Duodenal mucosa (tissue), 2 donors: Measurements from ENCODE around the gene ADAP1.
A peak's percentile ranks its signal among the peaks of the same experiment; 100 is the strongest.
"Not testable (repeated sequence)": the region's sequence is repeated elsewhere in the genome, so short reads cannot be mapped to it uniquely, and the experiment has no call there.

Experiments used
- H3K27ac ChIP-seq: one replicate; pipeline ENCODE4 v1.7.0; 2013; ENCODE audit warnings: low read depth, low read length
- H3K27me3 ChIP-seq, 2 donors: one replicate each; pipeline ENCODE4 v1.7.0; 2013; ENCODE audit warnings: low read length in 2 of 2, control low read depth in 1 of 2; ENCODE audit not compliant: insufficient read depth in 2 of 2, control insufficient read depth in 1 of 2
- H3K36me3 ChIP-seq, 2 donors: one replicate each; pipeline ENCODE4 v1.7.0; 2013; ENCODE audit warnings: low read length in 2 of 2, control low read depth in 1 of 2; ENCODE audit not compliant: insufficient read depth in 2 of 2, control insufficient read depth in 1 of 2
- H3K4me1 ChIP-seq, 2 donors: one replicate each; pipeline ENCODE4 v1.7.0; 2013; ENCODE audit warnings: low read length in 2 of 2, control low read depth in 1 of 2; ENCODE audit not compliant: insufficient read depth in 2 of 2, control insufficient read depth in 1 of 2
- H3K4me3 ChIP-seq, 2 donors: one replicate each; pipeline ENCODE4 v1.7.0; 2013; ENCODE audit warnings: low read length in 2 of 2, low read depth in 1 of 2
- H3K9ac ChIP-seq, 2 donors: one replicate each; pipeline ENCODE4 v1.7.0; 2013; ENCODE audit warnings: low read length in 2 of 2, low read depth in 1 of 2
- H3K9me3 ChIP-seq, 2 donors: one replicate each; pipeline ENCODE4 v1.7.0; 2013; ENCODE audit warnings: low read length in 2 of 2, control low read depth in 1 of 2; ENCODE audit not compliant: control insufficient read depth in 1 of 2

ADAP1 gene

DNA sequence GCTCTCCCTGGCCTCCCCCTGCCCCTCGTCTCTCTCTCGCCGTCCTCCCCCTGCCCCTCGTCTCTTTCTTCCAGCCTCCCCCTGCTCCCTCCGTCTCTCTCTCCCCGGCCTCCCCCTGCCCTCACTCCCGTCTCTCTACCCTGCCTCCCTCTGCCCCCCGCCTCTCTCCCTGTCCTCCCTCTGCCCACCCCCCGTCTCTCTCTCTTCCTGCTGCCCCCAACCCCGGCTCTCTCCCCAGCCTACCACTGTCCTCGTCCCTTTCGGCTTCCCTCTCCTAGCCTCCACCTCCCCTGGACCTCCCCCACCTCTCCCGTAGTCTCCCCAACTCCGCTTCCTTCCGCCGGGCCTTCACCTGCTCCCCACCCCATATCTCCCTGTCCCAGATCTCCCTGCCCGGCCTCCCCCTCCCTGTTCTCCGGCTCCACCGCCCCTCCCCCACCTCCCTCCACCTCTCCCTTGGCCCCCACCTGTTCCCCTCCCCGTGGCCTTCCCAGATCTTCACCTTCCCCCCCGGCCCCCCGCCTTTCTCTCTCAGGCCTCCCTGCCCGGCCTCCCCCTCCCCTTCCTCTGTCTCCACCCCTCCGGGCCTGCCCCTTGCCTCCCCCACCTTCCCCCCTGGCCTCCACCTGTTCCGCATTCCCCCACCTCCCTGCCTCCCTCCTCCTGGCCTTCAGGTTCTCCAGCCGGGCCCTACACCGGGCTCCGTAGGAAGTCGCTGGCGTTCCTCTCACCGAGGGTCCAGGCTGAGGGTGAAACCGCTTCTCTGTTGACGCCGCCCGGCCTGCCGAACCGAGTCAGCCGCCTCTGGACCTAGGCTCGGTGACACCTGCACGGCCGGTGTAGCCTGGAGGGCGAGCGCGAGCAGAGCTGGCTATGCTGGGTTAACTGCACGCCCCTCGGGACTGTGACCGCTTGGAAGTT lies 76.9 kb downstream of the ADAP1 start:
- Histone ChIP-seq H3K27me3 (no peaks in the 10 kb centered on the region), H3K36me3 (peaks cover 0 to 7% of the 10 kb centered on the region in 2 donors), H3K27ac (peak overlapping the region; percentile 73), H3K9ac (peak overlapping the region; percentile 66 to 73), H3K4me3 (peak overlapping the region; percentile 78 to 88), H3K9me3 (no peaks in the 10 kb centered on the region), H3K4me1 (peaks cover 15 to 17% of the 10 kb centered on the region in 2 donors)

DNA sequence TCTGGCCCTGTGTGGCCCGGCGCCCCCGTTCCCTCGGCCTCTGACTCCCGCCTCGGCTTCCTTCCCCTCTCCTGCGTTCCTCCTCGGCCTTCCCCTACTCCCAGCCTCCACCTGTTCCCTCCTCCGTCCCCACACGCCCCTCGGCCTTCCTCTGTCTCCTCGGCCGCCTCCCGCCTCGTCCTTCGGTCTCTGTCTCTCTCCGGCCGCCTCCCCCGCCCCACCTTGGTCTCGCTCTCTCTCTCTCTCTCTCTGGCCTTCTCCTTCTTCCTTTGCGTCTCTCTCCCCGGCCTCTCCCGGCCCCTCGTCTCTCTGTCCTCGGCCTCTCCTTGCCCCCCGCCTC lies 77.5 kb downstream of the ADAP1 start:
- Histone ChIP-seq H3K27ac (peak overlapping the region; percentile 73), H3K4me3 (peak overlapping the region; percentile 76 to 88), H3K36me3 (peaks cover 0 to 14% of the 10 kb centered on the region in 2 donors), H3K27me3 (no peaks in the 10 kb centered on the region), H3K9ac (peak overlapping the region; percentile 73 to 80), H3K9me3 (no peaks in the 10 kb centered on the region), H3K4me1 (peaks cover 15 to 17% of the 10 kb centered on the region in 2 donors)

DNA sequence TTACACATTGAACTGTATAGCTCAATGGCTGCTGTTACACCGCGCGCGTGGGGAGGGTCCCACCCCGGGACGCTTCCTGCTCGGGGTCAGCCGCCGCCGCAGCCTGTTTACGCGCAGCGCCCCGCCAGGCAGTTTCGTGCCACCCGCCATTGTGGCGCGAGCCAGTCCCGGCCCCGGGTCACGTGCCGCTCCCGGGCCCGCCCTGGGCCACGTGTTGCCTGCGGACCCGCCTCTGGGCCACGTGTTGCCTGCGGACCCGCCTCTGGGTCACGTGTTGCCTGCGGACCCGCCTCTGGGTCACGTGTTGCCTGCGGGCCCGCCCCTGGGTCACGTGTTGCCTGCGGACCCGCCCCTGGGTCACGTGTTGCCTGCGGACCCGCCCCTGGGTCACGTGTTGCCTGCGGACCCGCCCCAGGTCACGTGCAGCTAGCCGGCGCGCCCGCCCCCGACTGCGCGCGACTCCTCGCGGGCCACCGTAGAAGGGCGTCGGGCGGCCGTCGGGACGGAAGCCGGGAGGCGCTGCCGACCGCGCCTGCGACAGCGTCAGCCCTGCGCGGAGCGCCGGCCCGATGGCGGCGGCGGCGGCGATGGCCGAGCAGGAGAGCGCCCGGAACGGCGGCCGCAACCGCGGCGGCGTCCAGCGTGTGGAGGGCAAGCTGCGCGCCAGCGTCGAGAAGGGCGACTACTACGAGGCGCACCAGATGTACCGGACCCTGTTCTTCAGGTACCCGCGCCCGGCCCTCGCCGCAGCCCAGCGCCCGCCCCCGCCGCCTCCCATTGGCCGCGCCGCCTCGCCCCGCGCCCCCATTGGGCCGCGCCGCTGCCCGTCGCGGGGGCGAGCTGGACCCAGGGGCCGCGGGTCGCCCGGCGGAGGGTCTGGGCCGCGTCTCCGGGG lies 78.2 kb downstream of the ADAP1 start, which contains the start of gene GET4:
TSS of gene GET4 (plus strand) at position 478 of the 895 bp plus-strand sequence. CDS start at position 570, 92 bp downstream.
- H3K9me3 ChIP-seq = no peaks in the 10 kb centered on the region
- H3K27me3 ChIP-seq = no peaks in the 10 kb centered on the region
- peak within 1 kb of the TSS; percentile 73 to 80 for H3K9ac ChIP-seq
- H3K36me3 ChIP-seq = peaks cover 0 to 19% of the 10 kb centered on the region in 2 donors
- H3K4me1 ChIP-seq = peaks cover 15 to 17% of the 10 kb centered on the region in 2 donors
- peak within 1 kb of the TSS; percentile 84 for H3K27ac ChIP-seq
- peak within 1 kb of the TSS; percentile 76 to 88 for H3K4me3 ChIP-seq

DNA sequence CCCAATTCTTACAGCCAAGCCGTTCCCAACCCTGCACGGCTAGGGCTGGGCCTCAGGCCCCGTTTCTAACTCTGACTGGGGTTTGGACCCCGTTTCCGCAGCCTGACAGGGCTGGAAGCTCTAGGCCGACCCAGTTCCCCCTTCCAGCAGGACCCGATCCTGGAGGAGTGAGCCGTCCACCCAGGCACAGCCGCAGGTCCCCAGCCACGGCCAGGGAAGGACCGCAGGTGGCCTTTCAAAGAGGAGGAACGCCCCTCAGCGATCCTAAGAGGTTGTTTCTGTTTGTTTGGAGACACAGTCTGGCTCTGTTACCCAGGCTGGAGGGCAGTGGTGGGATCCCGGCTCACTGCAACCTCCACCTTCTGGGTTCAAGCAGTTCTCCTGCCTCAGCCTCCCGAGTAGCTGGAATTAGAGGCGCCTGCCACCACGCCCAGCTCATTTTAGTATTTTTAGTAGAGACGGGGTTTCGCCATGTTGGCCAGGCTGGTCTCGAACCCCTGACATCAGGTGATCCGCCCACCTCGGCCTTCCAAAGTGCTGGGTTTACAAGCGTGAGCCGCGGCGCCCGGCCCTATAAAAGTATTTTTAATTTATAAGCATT lies 78.9 kb downstream of the ADAP1 start:
- Histone ChIP-seq H3K27ac (peak overlapping the region; percentile 53), H3K9me3 (no peaks in the 10 kb centered on the region), H3K9ac (no peak overlapping the region), H3K4me3 (peak overlapping the region in 1 of 2 donors; percentile 45), H3K4me1 (peaks cover 15 to 17% of the 10 kb centered on the region in 2 donors), H3K27me3 (no peaks in the 10 kb centered on the region), H3K36me3 (peaks cover under 1 to 20% of the 10 kb centered on the region in 2 donors)

DNA sequence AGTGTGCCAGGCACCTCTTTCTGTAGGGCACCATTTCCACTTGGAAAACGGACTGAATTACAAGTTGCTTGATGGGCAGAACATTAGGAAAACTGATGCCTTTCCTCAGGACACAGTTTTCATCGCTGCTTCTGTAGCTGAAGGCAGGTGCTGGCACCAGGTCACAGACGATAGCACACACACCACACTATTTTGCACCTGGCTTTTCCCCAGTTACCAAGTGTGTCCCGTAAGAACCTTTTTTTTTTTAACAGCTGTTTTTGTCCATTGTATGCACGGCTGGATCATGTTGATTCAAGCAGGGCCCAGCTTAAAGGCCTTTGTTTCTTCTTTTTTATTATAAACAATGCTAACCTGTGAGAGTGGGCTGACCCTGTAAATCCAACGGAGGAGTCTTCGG lies 79.4 kb downstream of the ADAP1 start:
- H3K4me3 ChIP-seq = no peak overlapping the region
- no peaks in the 10 kb centered on the region for H3K27me3 ChIP-seq
- H3K9me3 ChIP-seq = no peaks in the 10 kb centered on the region
- no peak overlapping the region for H3K27ac ChIP-seq
- H3K36me3 ChIP-seq = peaks cover 4 to 25% of the 10 kb centered on the region in 2 donors
- peaks cover 15 to 17% of the 10 kb centered on the region in 2 donors for H3K4me1 ChIP-seq
- H3K9ac ChIP-seq = no peak overlapping the region

DNA sequence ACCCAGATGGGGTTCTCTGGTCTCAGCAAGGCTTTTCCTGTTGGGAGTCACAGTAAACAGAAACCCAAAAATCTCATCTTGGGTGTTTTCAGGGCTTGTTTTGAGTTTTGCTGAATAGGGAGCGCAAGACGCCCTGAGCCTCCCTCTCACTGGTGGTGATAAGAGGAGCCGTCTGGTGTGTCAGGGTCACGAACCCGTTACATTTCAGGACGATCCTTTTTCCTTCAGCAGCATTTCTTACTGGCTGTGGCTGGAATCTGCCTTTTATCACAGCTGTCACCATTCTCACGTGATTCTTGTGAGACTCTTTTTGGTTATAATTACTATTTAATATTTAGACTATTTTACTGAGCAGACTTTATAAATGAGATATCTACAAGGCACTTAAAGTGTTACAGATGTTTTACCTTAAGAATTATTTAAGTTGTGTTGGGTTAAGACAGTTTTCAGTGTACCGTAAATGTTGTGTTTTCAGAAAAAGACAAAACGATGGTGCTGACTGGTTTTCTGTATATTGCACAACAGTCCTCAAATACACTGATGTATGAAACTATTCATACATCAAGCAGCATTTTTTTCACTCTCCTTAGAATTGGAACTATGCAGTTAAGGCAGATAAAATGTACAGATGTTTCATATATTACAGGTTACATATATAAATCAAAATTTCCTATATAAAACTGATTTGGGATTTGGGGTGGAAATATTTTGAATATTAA lies 80.3 kb downstream of the ADAP1 start:
- no peak overlapping the region for H3K4me3 ChIP-seq
- peaks cover 15% of the 10 kb centered on the region in 2 donors for H3K4me1 ChIP-seq
- peaks cover 9 to 29% of the 10 kb centered on the region in 2 donors for H3K36me3 ChIP-seq
- no peaks in the 10 kb centered on the region for H3K9me3 ChIP-seq
- H3K27ac ChIP-seq = no peak overlapping the region
- H3K27me3 ChIP-seq = no peaks in the 10 kb centered on the region
- no peak overlapping the region for H3K9ac ChIP-seq

DNA sequence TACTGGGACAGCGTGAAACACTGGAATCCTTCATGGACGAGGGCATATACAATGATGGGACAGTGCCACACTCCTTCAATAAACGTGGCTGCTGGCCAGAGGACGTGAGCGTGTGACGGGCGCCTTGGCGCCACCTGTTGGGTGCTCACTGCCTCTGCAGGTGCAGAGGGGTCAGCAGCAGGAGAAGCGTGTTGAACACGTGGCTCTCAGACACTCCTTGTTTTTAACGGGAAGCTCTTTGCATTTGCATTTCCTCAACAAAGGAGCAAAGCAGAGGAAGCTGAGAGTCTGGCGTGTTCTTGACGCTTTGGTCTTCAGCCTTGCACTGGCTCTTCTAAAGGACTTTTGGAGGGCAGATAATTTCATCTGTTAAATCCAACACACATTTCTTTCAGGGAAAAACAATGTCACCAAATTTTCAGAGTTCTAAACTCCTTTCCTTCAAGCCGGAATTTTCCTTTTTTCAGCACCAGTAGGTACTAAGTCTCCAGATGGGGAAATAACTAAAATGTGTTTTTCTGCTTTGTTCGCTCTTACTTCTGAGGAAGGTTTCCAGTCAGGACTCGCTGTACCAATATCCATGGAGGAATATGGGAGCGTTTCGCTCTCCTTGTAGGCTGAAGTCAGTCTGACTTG lies 81.0 kb downstream of the ADAP1 start:
- no peak overlapping the region for H3K9ac ChIP-seq
- no peaks in the 10 kb centered on the region for H3K9me3 ChIP-seq
- no peaks in the 10 kb centered on the region for H3K27me3 ChIP-seq
- H3K27ac ChIP-seq = no peak overlapping the region
- H3K4me3 ChIP-seq = no peak overlapping the region
- H3K4me1 ChIP-seq = peaks cover 11 to 13% of the 10 kb centered on the region in 2 donors
- H3K36me3 ChIP-seq = peaks cover 9 to 26% of the 10 kb centered on the region in 2 donors

DNA sequence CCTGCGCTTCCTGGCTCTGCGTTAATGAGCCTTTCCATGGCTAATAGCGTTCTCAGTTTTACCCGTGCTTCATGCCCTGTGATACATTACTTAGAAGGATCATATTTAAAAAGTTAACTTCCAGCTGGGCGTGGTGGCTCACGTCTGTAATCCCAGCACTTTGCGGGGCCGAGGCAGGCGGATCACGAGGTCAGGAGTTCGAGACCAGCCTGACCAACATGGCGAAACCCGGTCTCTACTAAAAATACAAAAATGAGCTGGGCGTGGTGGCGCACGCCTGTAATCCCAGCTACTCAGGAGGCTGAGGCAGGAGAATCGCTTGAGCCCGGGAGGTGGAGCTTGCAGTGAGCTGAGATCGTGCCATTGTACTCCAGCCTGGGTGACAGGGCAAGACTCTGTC lies 81.8 kb downstream of the ADAP1 start:
- Histone ChIP-seq H3K36me3 (peaks cover 13 to 33% of the 10 kb centered on the region in 2 donors), H3K4me1 (peaks cover 6 to 12% of the 10 kb centered on the region in 2 donors)
- H3K4me3 ChIP-seq, H3K27me3 ChIP-seq, H3K27ac ChIP-seq, H3K9ac ChIP-seq, H3K9me3 ChIP-seq: not testable (repeated sequence)

DNA sequence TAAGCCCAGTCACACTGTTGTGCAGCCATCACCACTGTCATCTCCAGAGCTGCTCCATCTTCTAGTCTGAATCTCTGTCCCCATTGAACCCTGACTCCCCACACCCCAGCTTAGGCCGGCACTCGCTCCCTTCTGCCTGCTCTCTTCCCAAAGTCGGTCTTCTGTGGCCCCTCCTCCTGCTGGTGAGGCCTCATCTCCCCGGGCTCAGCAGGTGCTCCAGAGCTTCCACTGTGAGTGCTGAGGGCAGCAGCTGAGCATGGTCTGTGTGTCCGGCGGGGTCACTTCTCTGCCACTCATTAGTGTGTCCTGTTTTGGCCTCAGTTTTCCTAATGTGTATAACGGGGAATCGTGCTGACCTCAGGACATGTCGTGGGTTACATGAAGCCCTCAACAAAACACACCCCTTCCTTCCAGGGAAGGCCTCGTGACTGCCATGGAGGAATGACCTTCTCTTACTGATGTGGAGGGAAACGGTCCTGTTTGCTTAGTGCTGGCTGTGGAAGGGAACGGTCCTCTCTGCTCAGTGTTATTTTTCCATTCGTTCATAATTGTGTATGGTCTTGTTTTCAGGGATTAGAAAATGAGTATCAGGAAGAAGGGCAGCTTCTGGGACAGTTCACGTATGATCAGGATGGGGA lies 82.5 kb downstream of the ADAP1 start:
- no peak overlapping the region for H3K9ac ChIP-seq
- no peak overlapping the region for H3K4me3 ChIP-seq
- no peak overlapping the region for H3K27ac ChIP-seq
- H3K4me1 ChIP-seq = peaks cover 6 to 18% of the 10 kb centered on the region in 2 donors
- no peaks in the 10 kb centered on the region for H3K27me3 ChIP-seq
- peaks cover 20 to 39% of the 10 kb centered on the region in 2 donors for H3K36me3 ChIP-seq
- H3K9me3 ChIP-seq = no peaks in the 10 kb centered on the region
